CD14-positive monocyte (primary cell): Measurements from ENCODE around the gene LUC7L. TPM values are rescaled to one million over a fixed set of nuclear protein-coding genes. Genes with fewer than 3 reads are reported as not detected.
A peak's percentile ranks its signal among the peaks of the same experiment; 100 is the strongest.

ENCODE experiments used
- DNase-seq, 3 donors: peaks; one replicate each; pipeline ENCODE4 v3.0.0-alpha.2; 2011 to 2022
- H2AFZ ChIP-seq: 2 replicates; pipeline ENCODE4 v1.6.0; 2012; ENCODE audit warnings: mild to moderate bottlenecking, low read depth, low read length, inconsistent platforms; ENCODE audit not compliant: insufficient read depth, poor library complexity, severe bottlenecking
- H3K27ac ChIP-seq, 2 donors: 1 replicate in 1 of 2; 2 replicates in 1 of 2; pipeline ENCODE4 v1.5.1; 2012 to 2013; ENCODE audit warnings: low read length in 2 of 2, control low read depth in 1 of 2, inconsistent platforms in 1 of 2, low read depth in 1 of 2, mild to moderate bottlenecking in 1 of 2
- H3K27me3 ChIP-seq, 2 donors: one replicate each; pipeline versions ENCODE4 v1.6.0 to v1.6.1; 2011 to 2013; ENCODE audit warnings: low read length in 2 of 2; ENCODE audit not compliant: control insufficient read depth in 2 of 2, insufficient read depth in 2 of 2
- H3K36me3 ChIP-seq, 2 donors: replicated peaks in 1 of 2; 1 replicate in 1 of 2; 2 replicates in 1 of 2; pipeline versions ENCODE4 v1.5.1 to v1.6.1; 2012 to 2013; ENCODE audit warnings: low read length in 2 of 2, control low read depth in 1 of 2, inconsistent platforms in 1 of 2, mild to moderate bottlenecking in 1 of 2; ENCODE audit not compliant: insufficient read depth in 2 of 2, control insufficient read depth in 1 of 2
- H3K4me1 ChIP-seq, 2 donors: 1 replicate in 1 of 2; 2 replicates in 1 of 2; pipeline versions ENCODE4 v1.5.1 to v1.6.1; 2012 to 2013; ENCODE audit warnings: low read length in 2 of 2, control low read depth in 1 of 2, inconsistent platforms in 1 of 2, mild to moderate bottlenecking in 1 of 2, moderate library complexity in 1 of 2; ENCODE audit not compliant: insufficient read depth in 2 of 2, control insufficient read depth in 1 of 2
- H3K4me2 ChIP-seq: replicated peaks from 2 replicates; pipeline ENCODE3; 2012; ENCODE audit warnings: low read length, moderate library complexity, mild to moderate bottlenecking; ENCODE audit not compliant: poor library complexity, severe bottlenecking; ENCODE audit errors: extremely low read depth
- H3K4me3 ChIP-seq, 3 experiments: fragments of 200-600 bp in 1 of 3; sonication (generic) in 1 of 3; replicated peaks in 1 of 3; 1 replicate in 2 of 3; 2 replicates in 1 of 3; pipeline ENCODE4 v1.5.1; 2011 to 2013; ENCODE audit warnings: low read length in 3 of 3, mild to moderate bottlenecking in 3 of 3, control low read depth in 2 of 3, low read depth in 2 of 3, inconsistent platforms in 1 of 3, moderate library complexity in 1 of 3
- H3K79me2 ChIP-seq: 2 replicates; pipeline ENCODE4 v1.6.0; 2012; ENCODE audit warnings: mild to moderate bottlenecking, control low read depth, inconsistent platforms, low read length, moderate library complexity; ENCODE audit not compliant: insufficient read depth
- H3K9ac ChIP-seq: 2 replicates; pipeline ENCODE4 v1.6.0; 2017; ENCODE audit warnings: low read length, mild to moderate bottlenecking; ENCODE audit not compliant: insufficient read depth, poor library complexity, severe bottlenecking
- H3K9me3 ChIP-seq, 2 donors: replicated peaks in 1 of 2; 1 replicate in 1 of 2; 2 replicates in 1 of 2; pipeline versions ENCODE4 v1.5.1 to v1.6.1; 2012 to 2013; ENCODE audit warnings: low read length in 2 of 2, control low read depth in 1 of 2; ENCODE audit not compliant: control insufficient read depth in 1 of 2, insufficient read depth in 1 of 2
- H4K20me1 ChIP-seq: 2 replicates; pipeline ENCODE4 v1.6.0; 2012; ENCODE audit warnings: mild to moderate bottlenecking, low read length, control low read depth, moderate library complexity; ENCODE audit not compliant: insufficient read depth
- H3K27ac Mint-ChIP-seq, 7 donors: one replicate each; pipeline ENCODE4 v1.8.0; 2020; ENCODE audit warnings: mild to moderate bottlenecking in 7 of 7, mixed read lengths in 7 of 7, moderate library complexity in 6 of 7, inconsistent platforms in 2 of 7
- H3K27me3 Mint-ChIP-seq, 3 donors: one replicate each; pipeline ENCODE4 v1.8.0; 2021 to 2022; ENCODE audit warnings: low read depth in 3 of 3, mild to moderate bottlenecking in 3 of 3, mixed read lengths in 3 of 3, moderate library complexity in 3 of 3, inconsistent platforms in 1 of 3
- H3K36me3 Mint-ChIP-seq, 2 donors: one replicate each; pipeline ENCODE4 v1.8.0; 2020; ENCODE audit warnings: mixed read lengths in 2 of 2, inconsistent platforms in 1 of 2, mild to moderate bottlenecking in 1 of 2
- H3K4me1 Mint-ChIP-seq: one replicate; pipeline ENCODE4 v1.8.0; 2020; ENCODE audit warnings: mild to moderate bottlenecking, mixed read lengths
- H3K4me3 Mint-ChIP-seq, 2 donors: one replicate each; pipeline ENCODE4 v1.8.0; 2020; ENCODE audit warnings: mild to moderate bottlenecking in 2 of 2, mixed read lengths in 2 of 2, moderate library complexity in 1 of 2
- H3K9me3 Mint-ChIP-seq, 7 donors: one replicate each; pipeline ENCODE4 v1.8.0; 2020 to 2022; ENCODE audit warnings: mixed read lengths in 7 of 7, mild to moderate bottlenecking in 6 of 7, moderate library complexity in 6 of 7, inconsistent platforms in 2 of 7
- WGBS: methylation state at CpG from one replicate; pipeline ENCODE4 v1.1.5; 2013; ENCODE audit warnings: missing lambda C conversion rate; ENCODE audit not compliant: insufficient coverage; 5-methylcytosine and 5-hydroxymethylcytosine counted together
- intact Hi-C, 2 donors: fragments of 100-400 bp; cut with micrococcal nuclease; formaldehyde crosslinking; loops; one replicate each; pipeline versions ENCODE4 v1.15.0 to v1.15.1; 2023
- polyA plus RNA-seq, 3 donors: library from polyadenylated mRNA; depleted of rRNA in 1 of 3; unstranded in 2 of 3; stranded (reverse) in 1 of 3; fragments of 300-500 nt in 2 of 3; fragments of >200 nt in 1 of 3; fragmentation: Illumina TruSeq in 2 of 3; gene quantifications; 1 replicate in 2 of 3; 2 replicates in 1 of 3; pipeline ENCODE4 v1.2.3, GENCODE V29; 2012 to 2021
- TF ChIP-seq, protein P1 (sequence below): fragments of 200-600 bp; IDR thresholded peaks from one replicate; pipeline ENCODE4 v1.8.0; 2022; ENCODE audit warnings: antibody characterized with exemption, mild to moderate bottlenecking

Gene LUC7L
- polyA plus RNA-seq, 3 donors = 4.0 to 109 (median 4.6) TPM

DNA sequence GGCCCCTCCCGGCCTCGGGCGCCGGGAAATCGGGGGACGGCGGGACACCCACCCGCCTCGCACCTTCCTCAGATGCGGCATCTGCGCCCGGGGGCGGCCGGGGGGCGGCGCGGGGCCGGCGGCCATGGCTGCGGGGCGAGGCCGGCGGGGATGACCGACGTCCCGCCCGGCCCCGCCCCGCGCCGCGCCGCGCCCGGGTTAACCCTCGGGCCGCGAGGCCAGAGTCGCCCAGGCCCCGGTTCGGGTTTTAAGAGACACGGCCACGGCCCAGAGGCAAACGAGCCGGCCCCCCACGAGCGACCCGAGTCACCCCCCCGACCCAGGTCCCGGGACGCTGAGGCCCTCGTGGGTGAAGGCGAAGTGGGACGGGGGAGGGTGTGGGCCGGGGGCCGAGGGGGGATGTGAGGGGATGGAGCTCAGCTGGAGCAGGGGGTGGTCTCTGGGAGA is 46.6 kb upstream of the LUC7L start, which contains the start of gene RGS11:
Gene RGS11 (minus strand): TSS at position 159 of the 447 bp plus-strand sequence. CDS start 33 bp downstream, at position 126.
- H4K20me1 ChIP-seq = no peaks in the 10 kb centered on the region
- peaks cover 9 to 46% of the 10 kb centered on the region in 2 donors for H3K27me3 ChIP-seq
- peak within 1 kb of the TSS; percentile 31 to 78 for H3K4me3 Mint-ChIP-seq
- no peak for DNase-seq
- H3K27ac ChIP-seq = no peak within 1 kb of the TSS
- no peak within 1 kb of the TSS for H3K27ac Mint-ChIP-seq
- no peak within 1 kb of the TSS for H2AFZ ChIP-seq
- H3K9me3 ChIP-seq = peaks cover 0 to 4% of the 10 kb centered on the region in 2 donors
- no peaks in the 10 kb centered on the region for H3K36me3 ChIP-seq
- no peak within 1 kb of the TSS for H3K4me3 ChIP-seq
- intact Hi-C loops = no loop called here
- no peaks in the 10 kb centered on the region for H3K79me2 ChIP-seq
- H3K4me2 ChIP-seq = peak within 1 kb of the TSS; percentile 34
- TF ChIP-seq, protein P1, sequence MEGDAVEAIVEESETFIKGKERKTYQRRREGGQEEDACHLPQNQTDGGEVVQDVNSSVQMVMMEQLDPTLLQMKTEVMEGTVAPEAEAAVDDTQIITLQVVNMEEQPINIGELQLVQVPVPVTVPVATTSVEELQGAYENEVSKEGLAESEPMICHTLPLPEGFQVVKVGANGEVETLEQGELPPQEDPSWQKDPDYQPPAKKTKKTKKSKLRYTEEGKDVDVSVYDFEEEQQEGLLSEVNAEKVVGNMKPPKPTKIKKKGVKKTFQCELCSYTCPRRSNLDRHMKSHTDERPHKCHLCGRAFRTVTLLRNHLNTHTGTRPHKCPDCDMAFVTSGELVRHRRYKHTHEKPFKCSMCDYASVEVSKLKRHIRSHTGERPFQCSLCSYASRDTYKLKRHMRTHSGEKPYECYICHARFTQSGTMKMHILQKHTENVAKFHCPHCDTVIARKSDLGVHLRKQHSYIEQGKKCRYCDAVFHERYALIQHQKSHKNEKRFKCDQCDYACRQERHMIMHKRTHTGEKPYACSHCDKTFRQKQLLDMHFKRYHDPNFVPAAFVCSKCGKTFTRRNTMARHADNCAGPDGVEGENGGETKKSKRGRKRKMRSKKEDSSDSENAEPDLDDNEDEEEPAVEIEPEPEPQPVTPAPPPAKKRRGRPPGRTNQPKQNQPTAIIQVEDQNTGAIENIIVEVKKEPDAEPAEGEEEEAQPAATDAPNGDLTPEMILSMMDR = no peak
- H3K4me1 ChIP-seq = peaks cover 3 to 6% of the 10 kb centered on the region in 2 donors
- H3K9ac ChIP-seq = no peak within 1 kb of the TSS
- peaks cover 0 to 5% (median 4%) of the 10 kb centered on the region in 7 donors for H3K9me3 Mint-ChIP-seq
- peaks cover 33 to 65% (median 55%) of the 10 kb centered on the region in 3 donors for H3K27me3 Mint-ChIP-seq
- no peaks in the 10 kb centered on the region for H3K36me3 Mint-ChIP-seq
- peaks cover 2% of the 10 kb centered on the region for H3K4me1 Mint-ChIP-seq
- WGBS = 4% methylated on average over 41 of the region's 56 CpGs

DNA sequence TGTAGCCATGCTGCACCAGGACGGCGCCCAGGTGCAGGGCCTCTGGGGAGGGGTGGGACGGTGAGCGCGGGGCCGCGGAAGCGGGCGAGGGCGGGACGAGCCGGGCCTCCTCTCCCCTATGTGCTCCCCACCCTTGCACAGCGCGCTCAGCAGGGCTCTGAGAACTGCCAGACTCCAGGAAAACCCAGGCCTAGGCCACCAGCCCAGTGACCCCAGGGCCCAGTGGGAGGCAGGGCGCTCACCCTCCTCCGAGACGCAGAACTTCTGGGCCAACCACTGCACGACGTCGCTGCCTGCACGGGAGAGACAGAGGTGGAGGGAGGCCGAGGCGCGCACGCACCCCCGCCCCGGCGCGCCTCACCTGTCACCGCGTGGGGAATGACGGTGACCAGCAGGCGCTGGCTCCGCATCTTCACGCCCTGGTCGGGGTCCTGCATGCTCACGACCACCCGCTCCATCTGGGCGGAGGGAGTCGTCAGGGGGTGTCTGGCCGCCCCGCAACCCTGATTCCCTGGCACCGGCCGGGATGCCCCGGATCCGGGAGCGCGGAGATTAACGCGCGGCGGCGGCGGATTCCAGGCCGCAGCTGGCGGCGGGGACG is 45.9 kb upstream of the LUC7L start:
- 4% methylated on average over 53 of the region's 58 CpGs for WGBS
- H3K9me3 ChIP-seq = peaks cover 0 to 4% of the 10 kb centered on the region in 2 donors
- no peak overlapping the region for H3K4me3 ChIP-seq
- H3K4me2 ChIP-seq = peak overlapping the region; percentile 33
- H3K27me3 ChIP-seq = peaks cover 9 to 44% of the 10 kb centered on the region in 2 donors
- peaks cover 3 to 6% of the 10 kb centered on the region in 2 donors for H3K4me1 ChIP-seq
- intact Hi-C loops = no loop called here
- Mint-ChIP-seq H3K36me3 (no peaks in the 10 kb centered on the region), H3K9me3 (peaks cover 0 to 5% (median 4%) of the 10 kb centered on the region in 7 donors), H3K27ac (no peak overlapping the region), H3K4me3 (peak overlapping the region in 1 of 2 donors; percentile 78), H3K27me3 (peaks cover 32 to 64% (median 54%) of the 10 kb centered on the region in 3 donors), H3K4me1 (peaks cover 2% of the 10 kb centered on the region)
- no peak overlapping the region for H2AFZ ChIP-seq
- no peaks in the 10 kb centered on the region for H4K20me1 ChIP-seq
- TF ChIP-seq, protein P1 = no peak
- H3K36me3 ChIP-seq = no peaks in the 10 kb centered on the region
- H3K79me2 ChIP-seq = no peaks in the 10 kb centered on the region
- H3K9ac ChIP-seq = no peak overlapping the region
- H3K27ac ChIP-seq = no peak overlapping the region
- no peak for DNase-seq
